Measurements from ENCODE around the gene C10orf90. TPM values are rescaled to one million over a fixed set of nuclear protein-coding genes. Genes with fewer than 3 reads are reported as not detected.

The C10orf90 gene
- total RNA-seq, 3 donors from 2014 or later: 0.16 to 30.4 (median 3.9) TPM

- no peaks in the 10 kb centered on the region for H3K4me1 ChIP-seq
- H3K27ac ChIP-seq: no peak overlapping the region
- no peaks in the 10 kb centered on the region for H3K27me3 ChIP-seq
- intact Hi-C loops (cut with DNase I; ENCODE audit: low total_unique reads): no loop called here
- DNase-seq (ENCODE audit: low spot score in 2 of 2): no peak
- H3K9me3 ChIP-seq: no peaks in the 10 kb centered on the region
- TF ChIP-seq POLR2AphosphoS5 (IDR thresholded peaks at IDR 0.05) (no peak), CTCF (IDR thresholded peaks at IDR 0.05) (no peak), POLR2A (IDR thresholded peaks at IDR 0.05) (no peak)
- no peak overlapping the region for H3K4me3 ChIP-seq
- no peaks in the 10 kb centered on the region for H3K36me3 ChIP-seq
Measured at GRCh38 chr10:126405239-126405775, 265.2 kb downstream of the C10orf90 start.

GRCh38 chr10:126402721-126403695, 267.5 kb downstream of the C10orf90 start:
- intact Hi-C loops (cut with DNase I; ENCODE audit: low total_unique reads): no loop called here
- Histone ChIP-seq H3K9me3 (no peaks in the 10 kb centered on the region), H3K27me3 (no peaks in the 10 kb centered on the region), H3K4me1 (no peaks in the 10 kb centered on the region), H3K27ac (no peak overlapping the region), H3K4me3 (no peak overlapping the region), H3K36me3 (no peaks in the 10 kb centered on the region)
- DNase-seq (ENCODE audit: low spot score in 2 of 2): no peak
- TF ChIP-seq POLR2AphosphoS5 (IDR thresholded peaks at IDR 0.05) (no peak), CTCF (IDR thresholded peaks at IDR 0.05) (no peak), POLR2A (IDR thresholded peaks at IDR 0.05) (no peak)

GRCh38 chr10:126400641-126401040, 269.9 kb downstream of the C10orf90 start:
- H3K36me3 ChIP-seq: no peaks in the 10 kb centered on the region
- no peak overlapping the region for H3K27ac ChIP-seq
- H3K27me3 ChIP-seq: no peaks in the 10 kb centered on the region
- no peaks in the 10 kb centered on the region for H3K9me3 ChIP-seq
- no peak overlapping the region for H3K4me3 ChIP-seq
- intact Hi-C loops (cut with DNase I; ENCODE audit: low total_unique reads): no loop called here
- DNase-seq (ENCODE audit: low spot score in 2 of 2): no peak
- TF ChIP-seq CTCF (IDR thresholded peaks at IDR 0.05) (no peak), POLR2AphosphoS5 (IDR thresholded peaks at IDR 0.05) (no peak), POLR2A (IDR thresholded peaks at IDR 0.05) (no peak)
- H3K4me1 ChIP-seq: no peaks in the 10 kb centered on the region

- intact Hi-C loops (cut with DNase I; ENCODE audit: low total_unique reads): no loop called here
- Histone ChIP-seq H3K4me3 (no peak overlapping the region), H3K4me1 (no peaks in the 10 kb centered on the region), H3K9me3 (no peaks in the 10 kb centered on the region), H3K36me3 (no peaks in the 10 kb centered on the region), H3K27me3 (no peaks in the 10 kb centered on the region), H3K27ac (no peak overlapping the region)
- TF ChIP-seq POLR2A (IDR thresholded peaks at IDR 0.05) (no peak), CTCF (IDR thresholded peaks at IDR 0.05) (no peak), POLR2AphosphoS5 (IDR thresholded peaks at IDR 0.05) (no peak)
- no peak for DNase-seq (ENCODE audit: low spot score in 2 of 2)
Measured at GRCh38 chr10:126398924-126399323, 271.6 kb downstream of the C10orf90 start.

GRCh38 chr10:126398383-126398743, 272.1 kb downstream of the C10orf90 start:
- Histone ChIP-seq H3K36me3 (no peaks in the 10 kb centered on the region), H3K4me1 (no peaks in the 10 kb centered on the region), H3K27me3 (no peaks in the 10 kb centered on the region), H3K9me3 (no peaks in the 10 kb centered on the region), H3K27ac (peak overlapping the region in 1 of 2 donors; percentile 19), H3K4me3 (no peak overlapping the region)
- intact Hi-C loops (cut with DNase I; ENCODE audit: low total_unique reads): no loop called here
- TF ChIP-seq POLR2A (IDR thresholded peaks at IDR 0.05): no peak
- TF ChIP-seq POLR2AphosphoS5 (IDR thresholded peaks at IDR 0.05): no peak
- no peak for TF ChIP-seq CTCF (IDR thresholded peaks at IDR 0.05)
- no peak for DNase-seq (ENCODE audit: low spot score in 2 of 2)

Measured in breast epithelium (tissue), 4 donors.